GM19452 (cell line): Measurements from ENCODE around the gene COL6A2.
"Not testable (repeated sequence)": the region's sequence is repeated elsewhere in the genome, so short reads cannot be mapped to it uniquely, and the experiment has no call there.

Experiments used
- ATAC-seq: cut with Tn5 transposase; IDR thresholded peaks from one replicate; pipeline ENCODE4 v1.9.1; 2021; ENCODE audit not compliant: unreplicated experiment

Gene COL6A2

GRCh38 chr21:46060596-46061061 lies 37.3 kb upstream of the COL6A2 start:
- ATAC-seq: no peak

GRCh38 chr21:46061063-46061462 lies 36.8 kb upstream of the COL6A2 start:
- ATAC-seq: no peak

GRCh38 chr21:46061518-46061917 lies 36.4 kb upstream of the COL6A2 start:
- ATAC-seq: no peak

GRCh38 chr21:46061950-46062349 lies 36.0 kb upstream of the COL6A2 start:
- no peak for ATAC-seq

GRCh38 chr21:46062471-46063211 lies 35.3 kb upstream of the COL6A2 start:
- no peak for ATAC-seq

- no peak for ATAC-seq
These were observed 34.7 kb upstream of the COL6A2 start for GRCh38 chr21:46063227-46063626.

GRCh38 chr21:46063734-46064680 lies 33.9 kb upstream of the COL6A2 start:
- ATAC-seq: no peak

- ATAC-seq: no peak
These were observed 33.1 kb upstream of the COL6A2 start for GRCh38 chr21:46064870-46065214.

GRCh38 chr21:46065215-46065913 lies 32.5 kb upstream of the COL6A2 start:
- ATAC-seq: no peak

GRCh38 chr21:46065914-46066551 lies 31.9 kb upstream of the COL6A2 start:
- ATAC-seq: no peak

GRCh38 chr21:46066591-46067331 lies 31.2 kb upstream of the COL6A2 start:
- no peak for ATAC-seq

GRCh38 chr21:46067505-46068201 lies 30.3 kb upstream of the COL6A2 start:
- no peak for ATAC-seq

- ATAC-seq: no peak
These were observed 29.3 kb upstream of the COL6A2 start for GRCh38 chr21:46068516-46069079.

- ATAC-seq: no peak
These were observed 28.7 kb upstream of the COL6A2 start for GRCh38 chr21:46069166-46069565.

- no peak for ATAC-seq
These were observed 28.1 kb upstream of the COL6A2 start for GRCh38 chr21:46069719-46070279.

GRCh38 chr21:46071082-46071481 lies 26.8 kb upstream of the COL6A2 start:
- ATAC-seq: no peak

- not testable (repeated sequence) for ATAC-seq
These were observed 21.2 kb upstream of the COL6A2 start for GRCh38 chr21:46076724-46077123.

GRCh38 chr21:46077674-46078101 lies 20.2 kb upstream of the COL6A2 start:
- ATAC-seq: no peak
